SK-N-SH (cell line): Measurements from ENCODE around the gene TMA7. TPM values are rescaled to one million over a fixed set of nuclear protein-coding genes. Genes with fewer than 3 reads are reported as not detected.

ENCODE experiments used
- CTCF ChIA-PET: fragments of 300-600, 350-600 bp; formaldehyde crosslinking; extraction: SDS; loops from one replicate; lab custom pipeline; 2021; lab: Yijun Ruan, JAX
- POLR2A ChIA-PET: fragments of 350-600 bp; sonication (Branson Sonifier 250); formaldehyde crosslinking; extraction: SDS; loops from one replicate; lab custom pipeline; 2020; ENCODE audit warnings: antibody characterized with exemption, inconsistent platforms; lab: Yijun Ruan, JAX
- DNase-seq: peaks from one replicate; pipeline ENCODE4 v3.0.0; 2012
- H2AFZ ChIP-seq: fragments of 200-600 bp; sonication (generic); 2 replicates; pipeline ENCODE4 v1.8.1; 2016; ENCODE audit warnings: antibody characterized with exemption, mild to moderate bottlenecking, low read depth
- H3F3A ChIP-seq: fragments of 200-600 bp; sonication (generic); replicated peaks from 2 replicates; pipeline ENCODE3; 2016; ENCODE audit warnings: antibody characterized with exemption, mild to moderate bottlenecking; ENCODE audit not compliant: insufficient read depth
- H3K27ac ChIP-seq, 2 experiments: fragments of 200-500 bp in 1 of 2; fragments of 200-600 bp in 1 of 2; sonication (Bioruptor generic) in 1 of 2; sonication (generic), shearing (Covaris generic) in 1 of 2; 2 replicates each; pipeline versions ENCODE4 v1.5.1 to v1.6.1; 2014 to 2016; ENCODE audit warnings: low read depth in 2 of 2, inconsistent platforms in 1 of 2, low read length in 1 of 2, mild to moderate bottlenecking in 1 of 2, mixed read lengths in 1 of 2
- H3K27me3 ChIP-seq: fragments of 200-600 bp; sonication (generic), shearing (Covaris generic); 2 replicates; pipeline ENCODE4 v1.6.1; 2016; ENCODE audit warnings: mixed run types; ENCODE audit not compliant: insufficient read depth
- H3K36me3 ChIP-seq, 2 experiments: fragments of 200-500 bp in 1 of 2; fragments of 200-600 bp in 1 of 2; sonication (Bioruptor generic) in 1 of 2; sonication (generic) in 1 of 2; replicated peaks in 1 of 2; 2 replicates each; pipeline versions ENCODE3 to v1.5.1; 2014 to 2016; ENCODE audit warnings: low read length in 1 of 2, mild to moderate bottlenecking in 1 of 2; ENCODE audit not compliant: insufficient read depth in 2 of 2, control insufficient read depth in 1 of 2
- H3K4me1 ChIP-seq, 2 experiments: fragments of 200-500 bp in 1 of 2; fragments of 200-600 bp in 1 of 2; sonication (Bioruptor generic) in 1 of 2; sonication (generic), shearing (Covaris generic) in 1 of 2; 2 replicates each; pipeline versions ENCODE4 v1.5.1 to v1.6.1; 2014 to 2016; ENCODE audit warnings: low read depth in 1 of 2, low read length in 1 of 2, mixed run types in 1 of 2; ENCODE audit not compliant: insufficient read depth in 2 of 2, control insufficient read depth in 1 of 2
- H3K4me2 ChIP-seq: fragments of 200-600 bp; sonication (generic), shearing (Covaris generic); 2 replicates; pipeline ENCODE4 v1.6.1; 2017; ENCODE audit warnings: mixed run types
- H3K4me3 ChIP-seq, 2 experiments: fragments of 200-500 bp in 1 of 2; fragments of 200-600 bp in 1 of 2; sonication (Bioruptor generic) in 1 of 2; sonication (generic), shearing (Covaris generic) in 1 of 2; 2 replicates each; pipeline versions ENCODE4 v1.5.1 to v1.8.1; 2014 to 2016; ENCODE audit warnings: low read depth in 2 of 2, inconsistent platforms in 1 of 2, low read length in 1 of 2, mild to moderate bottlenecking in 1 of 2, mixed read lengths in 1 of 2, moderate library complexity in 1 of 2
- H3K79me2 ChIP-seq: fragments of 200-600 bp; sonication (generic); 2 replicates; pipeline ENCODE4 v1.8.1; 2017; ENCODE audit warnings: mild to moderate bottlenecking; ENCODE audit not compliant: insufficient read depth
- H3K9ac ChIP-seq: fragments of 200-600 bp; sonication (generic); 2 replicates; pipeline ENCODE4 v1.6.1; 2017; ENCODE audit warnings: mixed run types
- H3K9me2 ChIP-seq: fragments of 200-600 bp; sonication (generic); 2 replicates; pipeline ENCODE4 v1.6.1; 2017; ENCODE audit warnings: mixed run types
- H3K9me3 ChIP-seq: fragments of 200-600 bp; sonication (generic); 2 replicates; pipeline ENCODE4 v1.6.1; 2017; ENCODE audit warnings: mixed run types, mild to moderate bottlenecking, moderate library complexity
- H4K20me1 ChIP-seq: fragments of 200-600 bp; sonication (generic); 2 replicates; pipeline ENCODE4 v1.6.1; 2017; ENCODE audit warnings: mild to moderate bottlenecking, mixed run types; ENCODE audit not compliant: insufficient read depth
- CHD2 ChIP-seq: fragments of 150-350 bp; IDR thresholded peaks from 2 replicates; pipeline ENCODE4 v1.6.1; 2018; ENCODE audit warnings: low read length; ENCODE audit not compliant: partially characterized antibody
- ELF1 ChIP-seq: IDR thresholded peaks from 2 replicates; pipeline ENCODE4 v1.4.0; 2012
- EP300 ChIP-seq, 2 experiments: IDR thresholded peaks; 2 replicates each; pipeline versions ENCODE4 v1.4.0 to v1.6.1; 2012; ENCODE audit warnings: borderline replicate concordance in 1 of 2, low read depth in 1 of 2, low read length in 1 of 2
- EZH2phosphoT487 ChIP-seq: fragments of 200-600 bp; sonication (generic); IDR thresholded peaks from 2 replicates; pipeline ENCODE4 v1.6.1; 2017; ENCODE audit warnings: low read depth, mixed run types, mild to moderate bottlenecking, antibody characterized with exemption, moderate library complexity, borderline replicate concordance
- FOSL2 ChIP-seq: IDR thresholded peaks from 2 replicates; pipeline ENCODE4 v1.4.0; 2012; ENCODE audit warnings: low read depth, mild to moderate bottlenecking, moderate library complexity, borderline replicate concordance
- FOXJ3 ChIP-seq: sonication (generic); formaldehyde crosslinking; IDR thresholded peaks from 2 replicates; pipeline ENCODE4 v1.5.1; 2020; ENCODE audit warnings: mild to moderate bottlenecking, missing genetic modification reagents
- FOXM1 ChIP-seq: IDR thresholded peaks from 2 replicates; pipeline ENCODE4 v1.4.0; 2012; ENCODE audit warnings: low read depth, mild to moderate bottlenecking
- GATA2 ChIP-seq: sonication (generic); formaldehyde crosslinking; IDR thresholded peaks from 2 replicates; pipeline ENCODE4 v1.5.0; 2020; ENCODE audit warnings: mild to moderate bottlenecking, missing genetic modification reagents
- MEF2A ChIP-seq: IDR thresholded peaks from 2 replicates; pipeline ENCODE4 v1.4.0; 2012; ENCODE audit warnings: low read depth, borderline replicate concordance
- MXI1 ChIP-seq: IDR thresholded peaks from 2 replicates; pipeline ENCODE4 v1.6.1; 2012; ENCODE audit warnings: mild to moderate bottlenecking, low read depth, low read length, improper control_type of control experiment
- NFIC ChIP-seq: IDR thresholded peaks from 2 replicates; pipeline ENCODE4 v1.4.0; 2012; ENCODE audit warnings: borderline replicate concordance
- NRF1 ChIP-seq: IDR thresholded peaks from 2 replicates; pipeline ENCODE4 v1.6.1; 2012; ENCODE audit warnings: low read depth, mild to moderate bottlenecking, low read length
- RAD21 ChIP-seq: IDR thresholded peaks from 2 replicates; pipeline ENCODE4 v1.6.1; 2012; ENCODE audit warnings: mild to moderate bottlenecking, low read length
- RCOR1 ChIP-seq: fragments of 150-350 bp; IDR thresholded peaks from 2 replicates; pipeline ENCODE4 v1.6.1; 2017; ENCODE audit warnings: antibody characterized with exemption, low read length
- RFX5 ChIP-seq: IDR thresholded peaks from 2 replicates; pipeline ENCODE4 v1.6.1; 2012; ENCODE audit warnings: mild to moderate bottlenecking, improper control_type of control experiment, low read length
- RXRA ChIP-seq: IDR thresholded peaks from 2 replicates; pipeline ENCODE4 v1.4.0; 2012; ENCODE audit warnings: low read depth, mild to moderate bottlenecking, borderline replicate concordance
- SIN3A ChIP-seq: IDR thresholded peaks from 2 replicates; pipeline ENCODE4 v1.6.1; 2012; ENCODE audit warnings: low read depth, mild to moderate bottlenecking, low read length, moderate library complexity, borderline replicate concordance
- TAF1 ChIP-seq: IDR thresholded peaks from 2 replicates; pipeline ENCODE4 v1.6.1; 2012; ENCODE audit warnings: low read depth, mild to moderate bottlenecking, low read length, moderate library complexity, borderline replicate concordance
- TEAD4 ChIP-seq: IDR thresholded peaks from 2 replicates; pipeline ENCODE4 v1.4.0; 2012; ENCODE audit warnings: mild to moderate bottlenecking, borderline replicate concordance; ENCODE audit not compliant: insufficient read depth
- YY1 ChIP-seq: IDR thresholded peaks from 2 replicates; pipeline ENCODE4 v1.4.0; 2012; ENCODE audit warnings: low read depth, mild to moderate bottlenecking
- WGBS: methylation state at CpG from one replicate; pipeline ENCODE4 v1.1.6; 2017; ENCODE audit warnings: low lambda C conversion rate; 5-methylcytosine and 5-hydroxymethylcytosine counted together
- polyA plus RNA-seq, 3 experiments: library from polyadenylated mRNA; depleted of rRNA; stranded (reverse); fragments of >200 nt; gene quantifications; 2 replicates each; pipeline ENCODE4 v1.2.3, GENCODE V29; 2012
- TF ChIP-seq, protein P1 (sequence below): IDR thresholded peaks from 2 replicates; pipeline ENCODE4 v1.6.1; 2012; ENCODE audit warnings: mild to moderate bottlenecking, low read depth, low read length, moderate library complexity
- TF ChIP-seq, protein P2 (sequence below): IDR thresholded peaks from 2 replicates; pipeline ENCODE4 v1.4.0; 2012; ENCODE audit warnings: low read depth, borderline replicate concordance
- TF ChIP-seq, protein P3 (sequence below): IDR thresholded peaks from 2 replicates; pipeline ENCODE4; 2012
- TF ChIP-seq, protein P4 (sequence below): IDR thresholded peaks from 2 replicates; pipeline ENCODE4 v1.4.0; 2012; ENCODE audit warnings: low read depth

The TMA7 gene
- polyA plus RNA-seq, 1 of the 3 experiments (the other 2 are of a cell fraction), result 438 TPM

DNA sequence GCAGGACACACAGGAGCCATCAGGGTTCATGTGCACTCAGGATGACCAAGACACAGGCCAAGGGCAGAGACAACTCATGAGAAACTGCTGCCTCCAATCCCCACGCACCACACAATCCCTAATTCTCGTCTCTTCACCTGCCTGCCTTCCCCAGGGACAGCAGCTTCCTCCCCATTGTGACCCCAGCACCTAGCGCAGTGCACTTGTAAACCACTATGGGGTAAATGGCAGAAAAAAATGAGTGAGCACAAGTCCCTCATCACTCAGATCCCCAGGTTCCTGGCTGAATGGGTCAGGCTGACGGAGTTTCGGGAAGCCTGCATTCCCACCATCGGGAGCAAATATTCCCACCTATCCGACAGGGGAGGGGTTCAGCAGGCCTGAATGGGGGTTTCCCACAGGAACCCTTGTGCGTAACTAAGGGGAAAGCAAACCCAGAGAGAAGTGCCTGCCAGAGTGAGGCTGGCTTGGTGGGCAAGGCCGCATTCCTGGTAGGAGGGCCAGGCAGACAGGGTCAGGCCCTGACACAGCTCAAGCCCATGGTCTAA is 28.9 kb upstream of the TMA7 start (continued):
- TF ChIP-seq, protein P1, sequence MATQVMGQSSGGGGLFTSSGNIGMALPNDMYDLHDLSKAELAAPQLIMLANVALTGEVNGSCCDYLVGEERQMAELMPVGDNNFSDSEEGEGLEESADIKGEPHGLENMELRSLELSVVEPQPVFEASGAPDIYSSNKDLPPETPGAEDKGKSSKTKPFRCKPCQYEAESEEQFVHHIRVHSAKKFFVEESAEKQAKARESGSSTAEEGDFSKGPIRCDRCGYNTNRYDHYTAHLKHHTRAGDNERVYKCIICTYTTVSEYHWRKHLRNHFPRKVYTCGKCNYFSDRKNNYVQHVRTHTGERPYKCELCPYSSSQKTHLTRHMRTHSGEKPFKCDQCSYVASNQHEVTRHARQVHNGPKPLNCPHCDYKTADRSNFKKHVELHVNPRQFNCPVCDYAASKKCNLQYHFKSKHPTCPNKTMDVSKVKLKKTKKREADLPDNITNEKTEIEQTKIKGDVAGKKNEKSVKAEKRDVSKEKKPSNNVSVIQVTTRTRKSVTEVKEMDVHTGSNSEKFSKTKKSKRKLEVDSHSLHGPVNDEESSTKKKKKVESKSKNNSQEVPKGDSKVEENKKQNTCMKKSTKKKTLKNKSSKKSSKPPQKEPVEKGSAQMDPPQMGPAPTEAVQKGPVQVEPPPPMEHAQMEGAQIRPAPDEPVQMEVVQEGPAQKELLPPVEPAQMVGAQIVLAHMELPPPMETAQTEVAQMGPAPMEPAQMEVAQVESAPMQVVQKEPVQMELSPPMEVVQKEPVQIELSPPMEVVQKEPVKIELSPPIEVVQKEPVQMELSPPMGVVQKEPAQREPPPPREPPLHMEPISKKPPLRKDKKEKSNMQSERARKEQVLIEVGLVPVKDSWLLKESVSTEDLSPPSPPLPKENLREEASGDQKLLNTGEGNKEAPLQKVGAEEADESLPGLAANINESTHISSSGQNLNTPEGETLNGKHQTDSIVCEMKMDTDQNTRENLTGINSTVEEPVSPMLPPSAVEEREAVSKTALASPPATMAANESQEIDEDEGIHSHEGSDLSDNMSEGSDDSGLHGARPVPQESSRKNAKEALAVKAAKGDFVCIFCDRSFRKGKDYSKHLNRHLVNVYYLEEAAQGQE, result no peak
- TF ChIP-seq, protein P2, sequence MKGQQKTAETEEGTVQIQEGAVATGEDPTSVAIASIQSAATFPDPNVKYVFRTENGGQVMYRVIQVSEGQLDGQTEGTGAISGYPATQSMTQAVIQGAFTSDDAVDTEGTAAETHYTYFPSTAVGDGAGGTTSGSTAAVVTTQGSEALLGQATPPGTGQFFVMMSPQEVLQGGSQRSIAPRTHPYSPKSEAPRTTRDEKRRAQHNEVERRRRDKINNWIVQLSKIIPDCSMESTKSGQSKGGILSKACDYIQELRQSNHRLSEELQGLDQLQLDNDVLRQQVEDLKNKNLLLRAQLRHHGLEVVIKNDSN, result no peak
- TF ChIP-seq RAD21, result no peak
- no peak for TF ChIP-seq EZH2phosphoT487
- TF ChIP-seq RCOR1, result no peak
- no peak for TF ChIP-seq MEF2A
- no peak for TF ChIP-seq MXI1
- TF ChIP-seq, protein P3, sequence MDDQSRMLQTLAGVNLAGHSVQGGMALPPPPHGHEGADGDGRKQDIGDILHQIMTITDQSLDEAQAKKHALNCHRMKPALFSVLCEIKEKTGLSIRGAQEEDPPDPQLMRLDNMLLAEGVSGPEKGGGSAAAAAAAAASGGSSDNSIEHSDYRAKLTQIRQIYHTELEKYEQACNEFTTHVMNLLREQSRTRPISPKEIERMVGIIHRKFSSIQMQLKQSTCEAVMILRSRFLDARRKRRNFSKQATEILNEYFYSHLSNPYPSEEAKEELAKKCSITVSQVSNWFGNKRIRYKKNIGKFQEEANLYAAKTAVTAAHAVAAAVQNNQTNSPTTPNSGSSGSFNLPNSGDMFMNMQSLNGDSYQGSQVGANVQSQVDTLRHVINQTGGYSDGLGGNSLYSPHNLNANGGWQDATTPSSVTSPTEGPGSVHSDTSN, result no peak
- no peak for TF ChIP-seq TEAD4
- TF ChIP-seq, all 33 proteins: peak for 0

DNA sequence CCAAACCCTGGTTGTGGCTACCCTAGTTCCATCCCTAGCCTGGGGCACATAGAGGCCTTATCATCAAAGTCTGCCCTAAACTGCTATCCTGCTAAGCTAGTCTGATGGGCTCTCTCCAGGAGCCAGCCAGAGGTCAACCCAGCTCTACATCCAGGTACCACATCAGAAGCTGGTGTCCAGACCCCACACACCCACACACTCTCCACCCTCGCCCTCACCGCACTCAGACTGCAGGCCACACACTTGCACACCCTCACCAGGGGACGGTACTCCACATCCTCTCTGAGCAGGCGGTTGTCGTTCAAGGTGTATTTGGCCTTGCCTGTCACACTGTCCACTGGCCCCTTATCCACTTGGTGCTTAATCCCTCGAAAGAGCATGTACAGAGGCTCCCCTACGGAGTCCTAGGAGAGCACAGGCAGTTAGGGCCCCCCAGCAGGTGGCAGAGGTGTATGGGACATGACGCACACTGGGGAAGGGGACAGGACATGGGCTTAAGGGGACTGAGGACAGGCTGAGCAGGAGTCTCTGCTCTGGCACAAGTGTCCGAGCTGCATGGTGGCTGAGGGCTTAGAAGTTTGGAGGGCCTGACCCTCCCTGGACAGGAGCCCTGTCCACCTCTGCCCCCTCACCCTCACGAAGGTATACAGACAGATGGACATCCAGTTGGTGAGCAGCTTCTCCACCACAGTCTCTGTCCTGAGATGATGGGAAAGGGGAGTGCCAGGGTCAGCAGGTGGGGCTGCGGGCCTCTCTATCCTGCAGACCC is 28.3 kb upstream of the TMA7 start:
- peaks cover 0 to 74% of the 10 kb centered on the region in 2 experiments for H3K36me3 ChIP-seq
- TF ChIP-seq RFX5, result no peak
- TF ChIP-seq, protein P2, result no peak
- TF ChIP-seq RXRA, result no peak
- TF ChIP-seq EP300 (IDR thresholded peaks at IDR 0.05; ENCODE audit: borderline replicate concordance in 1 of 2, low read depth in 1 of 2, low read length in 1 of 2), result no peak
- no peak for TF ChIP-seq NRF1
- no peak for TF ChIP-seq GATA2 (CRISPR knock-in tag)
- TF ChIP-seq FOXJ3 (CRISPR knock-in tag), result no peak
- no peak for TF ChIP-seq NFIC
- no peak for TF ChIP-seq TAF1
- TF ChIP-seq YY1, result no peak
- no peak for TF ChIP-seq RCOR1
- TF ChIP-seq FOSL2, result no peak
- no peak for TF ChIP-seq MXI1
- no peak for TF ChIP-seq SIN3A
- TF ChIP-seq FOXM1, result no peak
- no peak for TF ChIP-seq CHD2
- TF ChIP-seq, protein P4, sequence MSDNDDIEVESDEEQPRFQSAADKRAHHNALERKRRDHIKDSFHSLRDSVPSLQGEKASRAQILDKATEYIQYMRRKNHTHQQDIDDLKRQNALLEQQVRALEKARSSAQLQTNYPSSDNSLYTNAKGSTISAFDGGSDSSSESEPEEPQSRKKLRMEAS, result no peak
- TF ChIP-seq ELF1, result no peak
- no peaks in the 10 kb centered on the region for H3F3A ChIP-seq
- no peaks in the 10 kb centered on the region for H4K20me1 ChIP-seq
- no peaks in the 10 kb centered on the region for H3K4me1 ChIP-seq
- no peak overlapping the region for H3K4me3 ChIP-seq
- no peak overlapping the region for H3K9ac ChIP-seq
- no peaks in the 10 kb centered on the region for H3K9me3 ChIP-seq
- 85% methylated on average over 5 of the region's 11 CpGs for WGBS
- no peaks in the 10 kb centered on the region for H3K79me2 ChIP-seq
- ChIA-PET POLR2A (no interaction called here), CTCF (interaction anchor here (3.1 to 15.6 kb wide), 2 partner anchors 11 to 20 kb away, joined by 14 to 399 read pairs; partner anchors contain the start of gene PLXNB1)
- peak; percentile 17 for DNase-seq
- no peak overlapping the region for H3K27ac ChIP-seq
- no peaks in the 10 kb centered on the region for H3K9me2 ChIP-seq
- no peak overlapping the region for H3K4me2 ChIP-seq
- H3K27me3 ChIP-seq, result no peaks in the 10 kb centered on the region
- H2AFZ ChIP-seq, result no peak overlapping the region
